Body of pancreas (tissue), 4 donors: Measurements from ENCODE around the gene FSTL5. TPM values are rescaled to one million over a fixed set of nuclear protein-coding genes. Genes with fewer than 3 reads are reported as not detected.

ENCODE experiments used
- ATAC-seq: fragments of 150-250 bp; one replicate; pipeline ENCODE4 v1.9.1; 2016
- DNase-seq, 4 donors: peaks; one replicate each; pipeline ENCODE4 v3.0.0-alpha.2; 2019
- H3K27ac ChIP-seq, 4 donors: fragments of 200-600 bp; sonication (generic); 1 replicate in 3 of 4; 2 replicates in 1 of 4; pipeline versions ENCODE4 v1.5.1 to v1.6.1; 2016 to 2019; ENCODE audit warnings: mild to moderate bottlenecking in 1 of 4, mixed read lengths in 1 of 4, moderate library complexity in 1 of 4
- H3K27me3 ChIP-seq, 2 donors: fragments of 200-600 bp; sonication (generic); one replicate each; pipeline ENCODE4 v1.6.0; 2016; ENCODE audit warnings: mild to moderate bottlenecking in 1 of 2
- H3K36me3 ChIP-seq, 2 donors: fragments of 200-600 bp; sonication (generic); replicated peaks in 1 of 2; 2 replicates each; pipeline ENCODE4 v1.5.1; 2016; ENCODE audit warnings: low read depth in 2 of 2; ENCODE audit not compliant: insufficient read depth in 1 of 2
- H3K4me1 ChIP-seq: fragments of 200-600 bp; sonication (generic); one replicate; pipeline ENCODE4 v1.6.0; 2016
- H3K4me3 ChIP-seq, 2 donors: fragments of 200-600 bp; sonication (generic); 1 replicate in 1 of 2; 2 replicates in 1 of 2; pipeline ENCODE4 v1.5.1; 2016 to 2019
- H3K9me3 ChIP-seq, 3 donors: fragments of 200-600 bp; sonication (generic); 1 replicate in 2 of 3; 2 replicates in 1 of 3; pipeline ENCODE4 v1.5.1; 2016
- CTCF ChIP-seq, 7 experiments: fragments of 450-650 bp in 4 of 7; fragments of 200-600 bp in 3 of 7; sonication (generic) in 3 of 7; IDR thresholded peaks; one replicate each; pipeline ENCODE4 v1.5.1; 2016 to 2019; ENCODE audit warnings: antibody characterized with exemption in 7 of 7
- POLR2A ChIP-seq, 3 donors: fragments of 450-650 bp; IDR thresholded peaks; one replicate each; pipeline ENCODE4 v1.6.1; 2016; ENCODE audit warnings: antibody characterized with exemption in 3 of 3, mild to moderate bottlenecking in 2 of 3
- WGBS, 2 donors: methylation state at CpG; one replicate each; pipeline ENCODE4 v1.1.5; 2017; 5-methylcytosine and 5-hydroxymethylcytosine counted together
- intact Hi-C: fragments of 100-400 bp; cut with DNase I; formaldehyde crosslinking; loops from one replicate; pipeline ENCODE4 v1.15.1; 2023
- total RNA-seq, 2 donors: library from RNA; depleted of rRNA; stranded (reverse); fragments of >200 nt; gene quantifications; one replicate each; pipeline ENCODE4 v1.1.0, GENCODE V29; 2016

The FSTL5 gene
- total RNA-seq, 2 donors from 2014 or later = 1.3 TPM; not detected in 1

GRCh38 chr4:162061214-162061613 lies 102.6 kb downstream of the FSTL5 start:
- DNase-seq = no peak
- no peak for TF ChIP-seq POLR2A (IDR thresholded peaks at IDR 0.05)
- TF ChIP-seq CTCF (IDR thresholded peaks at IDR 0.05) = no peak
- Histone ChIP-seq H3K27me3 (no peaks in the 10 kb centered on the region), H3K4me1 (no peaks in the 10 kb centered on the region), H3K4me3 (no peak overlapping the region), H3K36me3 (no peaks in the 10 kb centered on the region), H3K27ac (no peak overlapping the region), H3K9me3 (no peaks in the 10 kb centered on the region)
- WGBS, 2 donors = 62 to 64% methylated on average over 2 of the region's 2 CpGs
- intact Hi-C loops = no loop called here
- no peak for ATAC-seq

GRCh38 chr4:162059656-162060055 lies 104.1 kb downstream of the FSTL5 start:
- H3K27ac ChIP-seq = no peak overlapping the region
- no peaks in the 10 kb centered on the region for H3K9me3 ChIP-seq
- H3K36me3 ChIP-seq = no peaks in the 10 kb centered on the region
- no peaks in the 10 kb centered on the region for H3K27me3 ChIP-seq
- DNase-seq = no peak
- WGBS, 2 donors = 21 to 29% methylated on average over 1 of the region's 1 CpG
- ATAC-seq = no peak
- H3K4me3 ChIP-seq = no peak overlapping the region
- no peaks in the 10 kb centered on the region for H3K4me1 ChIP-seq
- intact Hi-C loops = no loop called here
- no peak for TF ChIP-seq CTCF (IDR thresholded peaks at IDR 0.05)
- no peak for TF ChIP-seq POLR2A (IDR thresholded peaks at IDR 0.05)

- no peaks in the 10 kb centered on the region for H3K9me3 ChIP-seq
- intact Hi-C loops = no loop called here
- TF ChIP-seq POLR2A (IDR thresholded peaks at IDR 0.05) (no peak), CTCF (IDR thresholded peaks at IDR 0.05) (no peak)
- ATAC-seq = no peak
- peak in 1 of 4 donors; percentile 10 for DNase-seq
- H3K27ac ChIP-seq = no peak overlapping the region
- no peaks in the 10 kb centered on the region for H3K27me3 ChIP-seq
- no peaks in the 10 kb centered on the region for H3K4me1 ChIP-seq
- WGBS, 2 donors = 31 to 42% methylated on average over 8 of the region's 8 CpGs
- no peaks in the 10 kb centered on the region for H3K36me3 ChIP-seq
- no peak overlapping the region for H3K4me3 ChIP-seq
These were observed 106.8 kb downstream of the FSTL5 start for GRCh38 chr4:162056990-162057389.

GRCh38 chr4:162046135-162046534 lies 117.7 kb downstream of the FSTL5 start:
- no peaks in the 10 kb centered on the region for H3K9me3 ChIP-seq
- WGBS, 2 donors = 42 to 51% methylated on average over 4 of the region's 4 CpGs
- no peak for DNase-seq

More at GRCh38 chr4:162046135-162046534, 117.7 kb downstream of the FSTL5 start:
- H3K27ac ChIP-seq = no peak overlapping the region
- no peaks in the 10 kb centered on the region for H3K27me3 ChIP-seq
- H3K36me3 ChIP-seq = no peaks in the 10 kb centered on the region
- H3K4me1 ChIP-seq = no peaks in the 10 kb centered on the region
- no peak for ATAC-seq
- intact Hi-C loops = no loop called here
- TF ChIP-seq CTCF (IDR thresholded peaks at IDR 0.05) (no peak), POLR2A (IDR thresholded peaks at IDR 0.05) (no peak)
- H3K4me3 ChIP-seq = no peak overlapping the region
